CD4-positive, alpha-beta T cell treated with Interleukin-12 subunit alpha and Interleukin-12 subunit beta, for 1 hour (primary cell): ENCODE results near the gene TMEM79.
"Not testable (repeated sequence)": the region's sequence is repeated elsewhere in the genome, so short reads cannot be mapped to it uniquely, and the experiment has no call there.

Source experiments
- DNase-seq: peaks from one replicate; pipeline ENCODE4 v3.0.0-alpha.2; 2020

Gene TMEM79

GRCh38 chr1:156310962-156311361 lies 26.8 kb downstream of the TMEM79 start:
- DNase-seq = no peak

GRCh38 chr1:156316909-156317308 lies 32.8 kb downstream of the TMEM79 start:
- DNase-seq = no peak

- peak; percentile 42 for DNase-seq
Measured at GRCh38 chr1:156319664-156320063, 35.5 kb downstream of the TMEM79 start.

GRCh38 chr1:156320560-156320959 lies 36.4 kb downstream of the TMEM79 start:
- no peak for DNase-seq

GRCh38 chr1:156323179-156323578 lies 39.1 kb downstream of the TMEM79 start:
- DNase-seq = not testable (repeated sequence)

- DNase-seq = peak; percentile 22
Measured at GRCh38 chr1:156336242-156336641, 52.1 kb downstream of the TMEM79 start.

GRCh38 chr1:156337052-156337887 lies 53.1 kb downstream of the TMEM79 start:
- DNase-seq = no peak

GRCh38 chr1:156337888-156338179 lies 53.7 kb downstream of the TMEM79 start:
- DNase-seq = no peak

GRCh38 chr1:156338180-156338976 lies 54.3 kb downstream of the TMEM79 start, which contains the start of the genes CCT3 and TSACC:
TSS of gene CCT3 (minus strand) at chr1:156338292. CDS start at chr1:156338184, 108 bp downstream.
TSS of gene TSACC (plus strand) at chr1:156338526. CDS start at chr1:156339758, 1,232 bp downstream.
- peak; percentile 100 for DNase-seq
